HEK293 (cell line): ENCODE results near the gene KSR1.

Experiments
- CTCF ChIA-PET: fragments of 350-600 bp; formaldehyde crosslinking; extraction: SDS; loops from one replicate; lab custom pipeline; 2021; ENCODE audit warnings: antibody characterized with exemption; lab: Yijun Ruan, JAX
- POLR2A ChIA-PET: fragments of 300-600 bp; formaldehyde crosslinking; extraction: SDS; loops from one replicate; lab custom pipeline; 2020; ENCODE audit warnings: antibody characterized with exemption, inconsistent platforms; lab: Yijun Ruan, JAX
- H3K27ac ChIP-seq: fragments of 200-500 bp; sonication (Bioruptor generic); 2 replicates; pipeline ENCODE4 v1.5.1; 2014; ENCODE audit warnings: low read depth, low read length, control low read depth, inconsistent platforms; ENCODE audit errors: extremely low read depth
- H3K36me3 ChIP-seq, 2 experiments: fragments of 200-500 bp in 1 of 2; sonication (Bioruptor generic) in 1 of 2; 1 replicate in 1 of 2; 2 replicates in 1 of 2; pipeline ENCODE4 v1.5.1; 2014 to 2017; ENCODE audit warnings: inconsistent platforms in 2 of 2, low read length in 2 of 2; ENCODE audit not compliant: control insufficient read depth in 2 of 2, insufficient read depth in 1 of 2
- H3K4me1 ChIP-seq: fragments of 200-500 bp; sonication (Bioruptor generic); 2 replicates; pipeline ENCODE4 v1.5.1; 2014; ENCODE audit warnings: mild to moderate bottlenecking, low read length, inconsistent platforms; ENCODE audit not compliant: control insufficient read depth, insufficient read depth
- H3K4me3 ChIP-seq: 2 replicates; pipeline ENCODE4 v1.5.1; 2011; ENCODE audit warnings: low read depth, mild to moderate bottlenecking, control low read depth, low read length, moderate library complexity
- H3K9me3 ChIP-seq: fragments of 200-500 bp; sonication (Bioruptor generic); 2 replicates; pipeline ENCODE4 v1.5.1; 2014; ENCODE audit warnings: low read depth, low read length, inconsistent platforms; ENCODE audit not compliant: control insufficient read depth, insufficient read depth
- FEZF1 ChIP-seq: fragments of 450-650 bp; formaldehyde crosslinking; IDR thresholded peaks from 2 replicates; pipeline ENCODE4 v1.5.1; 2016; ENCODE audit warnings: missing biosample characterization, missing genetic modification characterization
- HOXC10 ChIP-seq: sonication (generic); formaldehyde crosslinking; IDR thresholded peaks from 2 replicates; pipeline ENCODE4 v1.8.1; 2023; ENCODE audit warnings: mild to moderate bottlenecking, missing genetic modification reagents
- MEIS1 ChIP-seq: sonication (generic); formaldehyde crosslinking; IDR thresholded peaks from 2 replicates; pipeline ENCODE4 v1.8.1; 2022; ENCODE audit warnings: missing genetic modification reagents, mild to moderate bottlenecking, borderline replicate concordance
- PRDM1 ChIP-seq: fragments of 450-650 bp; formaldehyde crosslinking; IDR thresholded peaks from 2 replicates; pipeline ENCODE4; 2016; ENCODE audit warnings: missing biosample characterization, missing genetic modification characterization
- REPIN1 ChIP-seq: fragments of 450-650 bp; formaldehyde crosslinking; IDR thresholded peaks from 2 replicates; pipeline ENCODE4 v1.5.1; 2017; ENCODE audit warnings: missing biosample characterization, missing genetic modification characterization, low read depth
- SP7 ChIP-seq: fragments of 450-650 bp; formaldehyde crosslinking; IDR thresholded peaks from 2 replicates; pipeline ENCODE4 v1.5.1; 2016; ENCODE audit warnings: missing biosample characterization, missing genetic modification characterization
- TCF7L2 ChIP-seq: IDR thresholded peaks from 2 replicates; pipeline ENCODE4 v1.6.1; 2011; ENCODE audit warnings: low read depth, mild to moderate bottlenecking, inconsistent platforms, low read length, moderate library complexity, borderline replicate concordance
- YY1 ChIP-seq: fragments of 450-650 bp; formaldehyde crosslinking; IDR thresholded peaks from 2 replicates; pipeline ENCODE4 v1.5.1; 2018; ENCODE audit warnings: missing biosample characterization, missing genetic modification characterization
- ZBTB17 ChIP-seq: fragments of 450-650 bp; formaldehyde crosslinking; IDR thresholded peaks from 2 replicates; pipeline ENCODE4 v1.5.1; 2016; ENCODE audit warnings: missing biosample characterization, missing genetic modification characterization
- ZBTB21 ChIP-seq: fragments of 450-650 bp; formaldehyde crosslinking; IDR thresholded peaks from 2 replicates; pipeline ENCODE4 v1.5.1; 2017; ENCODE audit warnings: missing biosample characterization, missing genetic modification characterization
- ZIC2 ChIP-seq: fragments of 450-650 bp; formaldehyde crosslinking; IDR thresholded peaks from 2 replicates; pipeline ENCODE4 v1.5.1; 2016; ENCODE audit warnings: missing biosample characterization, missing genetic modification characterization
- ZNF114 ChIP-seq: fragments of 450-650 bp; formaldehyde crosslinking; IDR thresholded peaks from 2 replicates; pipeline ENCODE4 v1.5.0; 2017; ENCODE audit warnings: missing biosample characterization, missing genetic modification characterization
- ZNF132 ChIP-seq: fragments of 450-650 bp; formaldehyde crosslinking; IDR thresholded peaks from 2 replicates; pipeline ENCODE4 v1.5.1; 2017; ENCODE audit warnings: missing biosample characterization, missing genetic modification characterization, borderline replicate concordance
- ZNF221 ChIP-seq: fragments of 450-650 bp; formaldehyde crosslinking; IDR thresholded peaks from 2 replicates; pipeline ENCODE4 v1.5.1; 2017; ENCODE audit warnings: missing biosample characterization, missing genetic modification characterization, borderline replicate concordance
- ZNF366 ChIP-seq: fragments of 450-650 bp; formaldehyde crosslinking; conservative IDR thresholded peaks from 2 replicates; pipeline ENCODE4 v1.5.1; 2016; ENCODE audit warnings: missing biosample characterization, missing genetic modification characterization
- ZNF37A ChIP-seq: fragments of 450-650 bp; IDR thresholded peaks from 2 replicates; pipeline ENCODE4 v1.5.1; 2018; ENCODE audit warnings: missing biosample characterization, missing genetic modification characterization
- ZNF394 ChIP-seq: fragments of 450-650 bp; formaldehyde crosslinking; IDR thresholded peaks from 2 replicates; pipeline ENCODE4 v1.5.1; 2016; ENCODE audit warnings: missing biosample characterization, missing genetic modification characterization, mild to moderate bottlenecking, moderate library complexity, borderline replicate concordance
- ZNF433 ChIP-seq: fragments of 450-650 bp; formaldehyde crosslinking; IDR thresholded peaks from 2 replicates; pipeline ENCODE4 v1.5.1; 2016; ENCODE audit warnings: missing biosample characterization, missing genetic modification characterization, low read depth
- ZNF510 ChIP-seq: fragments of 450-650 bp; formaldehyde crosslinking; IDR thresholded peaks from 2 replicates; pipeline ENCODE4 v1.5.1; 2018; ENCODE audit warnings: mild to moderate bottlenecking, missing genetic modification characterization, missing biosample characterization; ENCODE audit not compliant: insufficient replicate concordance
- ZNF548 ChIP-seq: fragments of 450-650 bp; formaldehyde crosslinking; IDR thresholded peaks from 2 replicates; pipeline ENCODE4 v1.5.1; 2016; ENCODE audit warnings: missing biosample characterization, missing genetic modification characterization
- ZNF555 ChIP-seq: fragments of 450-650 bp; formaldehyde crosslinking; conservative IDR thresholded peaks from 2 replicates; pipeline ENCODE4 v1.5.1; 2017; ENCODE audit warnings: missing biosample characterization, mild to moderate bottlenecking, missing genetic modification characterization, inconsistent platforms
- ZNF670 ChIP-seq: fragments of 450-650 bp; formaldehyde crosslinking; IDR thresholded peaks from 2 replicates; pipeline ENCODE4 v1.5.1; 2016; ENCODE audit warnings: missing biosample characterization, missing genetic modification characterization, low read depth
- ZNF707 ChIP-seq: fragments of 450-650 bp; formaldehyde crosslinking; IDR thresholded peaks from 2 replicates; pipeline ENCODE4 v1.5.1; 2016; ENCODE audit warnings: missing biosample characterization, missing genetic modification characterization
- ZNF791 ChIP-seq: fragments of 450-650 bp; formaldehyde crosslinking; IDR thresholded peaks from 2 replicates; pipeline ENCODE4 v1.5.1; 2016; ENCODE audit warnings: missing biosample characterization, missing genetic modification characterization
- ZNF792 ChIP-seq: fragments of 450-650 bp; formaldehyde crosslinking; IDR thresholded peaks from 2 replicates; pipeline ENCODE4 v1.5.1; 2016; ENCODE audit warnings: missing biosample characterization, missing genetic modification characterization
- ZSCAN30 ChIP-seq: fragments of 450-650 bp; IDR thresholded peaks from 2 replicates; pipeline ENCODE4 v1.5.1; 2018; ENCODE audit warnings: missing biosample characterization, mild to moderate bottlenecking, missing genetic modification characterization, moderate library complexity
- TF ChIP-seq, protein P1 (sequence below): fragments of 450-650 bp; formaldehyde crosslinking; IDR thresholded peaks from 2 replicates; pipeline ENCODE4 v1.5.1; 2017; ENCODE audit warnings: missing biosample characterization, missing genetic modification characterization
- TF ChIP-seq, protein P2 (sequence below): fragments of 450-650 bp; formaldehyde crosslinking; optimal IDR thresholded peaks from 2 replicates; pipeline ENCODE3; 2016; ENCODE audit warnings: missing biosample characterization, mild to moderate bottlenecking, missing genetic modification characterization
- TF ChIP-seq, protein P3 (sequence below): fragments of 450-650 bp; formaldehyde crosslinking; IDR thresholded peaks from 2 replicates; pipeline ENCODE4 v1.5.1; 2016; ENCODE audit warnings: missing biosample characterization, missing genetic modification characterization
- TF ChIP-seq, protein P4 (sequence below): fragments of 450-650 bp; formaldehyde crosslinking; IDR thresholded peaks from 2 replicates; pipeline ENCODE4 v1.5.1; 2016; ENCODE audit warnings: missing biosample characterization, missing genetic modification characterization
- TF ChIP-seq, protein P5 (sequence below): fragments of 450-650 bp; formaldehyde crosslinking; IDR thresholded peaks from 2 replicates; pipeline ENCODE4 v1.5.1; 2017; ENCODE audit warnings: missing biosample characterization, missing genetic modification characterization

The KSR1 gene

DNA sequence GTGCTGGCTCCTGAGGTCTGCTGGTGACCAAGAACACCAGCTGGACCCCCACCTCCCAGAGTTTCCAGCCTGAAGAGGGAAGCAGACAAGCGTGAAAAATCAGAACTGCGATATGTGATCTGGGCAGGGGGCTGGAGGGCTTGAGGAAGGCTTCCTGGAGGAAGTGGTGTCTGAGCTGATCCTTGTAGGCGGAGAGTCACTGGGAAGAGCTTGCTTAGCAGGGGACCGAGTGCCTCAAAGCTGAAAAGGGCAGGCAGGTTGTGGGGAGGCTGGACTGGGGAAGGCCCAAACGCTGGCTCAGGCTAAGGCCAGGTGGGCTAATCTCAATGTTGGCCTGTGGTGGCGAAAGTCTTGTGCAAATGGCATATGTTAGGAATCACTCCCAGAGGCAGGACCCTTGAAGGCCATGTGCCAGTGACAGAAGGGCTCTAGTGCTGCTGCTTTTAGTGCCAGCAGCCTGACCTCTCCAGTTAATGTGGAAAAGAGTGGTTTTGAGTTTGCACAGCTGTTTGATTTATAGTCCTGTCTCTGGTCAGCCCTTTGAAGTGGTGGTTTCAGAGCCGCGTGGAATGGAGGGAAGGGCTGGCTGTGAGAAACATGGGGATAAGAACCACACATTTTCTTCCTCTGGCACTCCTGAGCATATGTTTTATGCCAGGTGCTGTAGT, 89.4 kb downstream of the KSR1 start:
- Histone ChIP-seq H3K4me1 (peaks cover 37% of the 10 kb centered on the region), H3K27ac (peak overlapping the region; percentile 60), H3K9me3 (no peaks in the 10 kb centered on the region), H3K4me3 (no peak overlapping the region), H3K36me3 (no peaks in the 10 kb centered on the region)
- CTCF ChIA-PET: interaction anchor here (0.6 to 3.5 kb wide), 15 partner anchors 11 to 1408 kb away, joined by 3 to 33 read pairs (median 4); partner anchors contain the start of gene KSR1
- POLR2A ChIA-PET: interaction anchor here (1.0 to 1.7 kb wide), 3 partner anchors 39 to 90 kb away, joined by 3 to 7 read pairs (median 4); partner anchors contain the start of gene KSR1
- TF ChIP-seq, protein P1, sequence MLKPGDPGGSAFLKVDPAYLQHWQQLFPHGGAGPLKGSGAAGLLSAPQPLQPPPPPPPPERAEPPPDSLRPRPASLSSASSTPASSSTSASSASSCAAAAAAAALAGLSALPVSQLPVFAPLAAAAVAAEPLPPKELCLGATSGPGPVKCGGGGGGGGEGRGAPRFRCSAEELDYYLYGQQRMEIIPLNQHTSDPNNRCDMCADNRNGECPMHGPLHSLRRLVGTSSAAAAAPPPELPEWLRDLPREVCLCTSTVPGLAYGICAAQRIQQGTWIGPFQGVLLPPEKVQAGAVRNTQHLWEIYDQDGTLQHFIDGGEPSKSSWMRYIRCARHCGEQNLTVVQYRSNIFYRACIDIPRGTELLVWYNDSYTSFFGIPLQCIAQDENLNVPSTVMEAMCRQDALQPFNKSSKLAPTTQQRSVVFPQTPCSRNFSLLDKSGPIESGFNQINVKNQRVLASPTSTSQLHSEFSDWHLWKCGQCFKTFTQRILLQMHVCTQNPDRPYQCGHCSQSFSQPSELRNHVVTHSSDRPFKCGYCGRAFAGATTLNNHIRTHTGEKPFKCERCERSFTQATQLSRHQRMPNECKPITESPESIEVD (tag by site-specific recombination): peak; percentile 74
- TF ChIP-seq ZNF114: no peak
- no peak for TF ChIP-seq ZNF707 (tag by site-specific recombination)
- TF ChIP-seq ZSCAN30 (tag by site-specific recombination): 0 out of 2 replicates have a peak, but pooled peaks have one; percentile 35
- no peak for TF ChIP-seq ZNF670 (tag by site-specific recombination)
- TF ChIP-seq ZNF37A (tag by site-specific recombination): no peak
- TF ChIP-seq, protein P2, sequence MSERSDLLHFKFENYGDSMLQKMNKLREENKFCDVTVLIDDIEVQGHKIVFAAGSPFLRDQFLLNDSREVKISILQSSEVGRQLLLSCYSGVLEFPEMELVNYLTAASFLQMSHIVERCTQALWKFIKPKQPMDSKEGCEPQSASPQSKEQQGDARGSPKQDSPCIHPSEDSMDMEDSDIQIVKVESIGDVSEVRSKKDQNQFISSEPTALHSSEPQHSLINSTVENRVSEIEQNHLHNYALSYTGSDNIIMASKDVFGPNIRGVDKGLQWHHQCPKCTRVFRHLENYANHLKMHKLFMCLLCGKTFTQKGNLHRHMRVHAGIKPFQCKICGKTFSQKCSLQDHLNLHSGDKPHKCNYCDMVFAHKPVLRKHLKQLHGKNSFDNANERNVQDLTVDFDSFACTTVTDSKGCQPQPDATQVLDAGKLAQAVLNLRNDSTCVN: no peak
- TF ChIP-seq ZNF792: no peak
- TF ChIP-seq FEZF1 (tag by site-specific recombination): peak; percentile 54
- TF ChIP-seq ZNF366 (tag by site-specific recombination): peak; percentile 65; the same call in 1 of the 2 replicates
- TF ChIP-seq ZIC2 (tag by site-specific recombination): 0 out of 2 replicates have a peak, but pooled peaks have one; percentile 8
- no peak for TF ChIP-seq ZNF791 (tag by site-specific recombination)
- no peak for TF ChIP-seq ZNF132 (tag by site-specific recombination)
- no peak for TF ChIP-seq ZBTB21 (tag by site-specific recombination)
- TF ChIP-seq REPIN1 (tag by site-specific recombination): no peak
- TF ChIP-seq YY1 (tag by site-specific recombination): no peak
- TF ChIP-seq SP7 (tag by site-specific recombination): peak; percentile 89
- TF ChIP-seq, protein P3, sequence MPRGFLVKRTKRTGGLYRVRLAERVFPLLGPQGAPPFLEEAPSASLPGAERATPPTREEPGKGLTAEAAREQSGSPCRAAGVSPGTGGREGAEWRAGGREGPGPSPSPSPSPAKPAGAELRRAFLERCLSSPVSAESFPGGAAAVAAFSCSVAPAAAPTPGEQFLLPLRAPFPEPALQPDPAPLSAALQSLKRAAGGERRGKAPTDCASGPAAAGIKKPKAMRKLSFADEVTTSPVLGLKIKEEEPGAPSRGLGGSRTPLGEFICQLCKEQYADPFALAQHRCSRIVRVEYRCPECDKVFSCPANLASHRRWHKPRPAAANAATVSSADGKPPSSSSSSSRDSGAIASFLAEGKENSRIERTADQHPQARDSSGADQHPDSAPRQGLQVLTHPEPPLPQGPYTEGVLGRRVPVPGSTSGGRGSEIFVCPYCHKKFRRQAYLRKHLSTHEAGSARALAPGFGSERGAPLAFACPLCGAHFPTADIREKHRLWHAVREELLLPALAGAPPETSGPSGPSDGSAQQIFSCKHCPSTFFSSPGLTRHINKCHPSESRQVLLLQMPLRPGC (tag by site-specific recombination): no peak
- TF ChIP-seq TCF7L2: peak; percentile 85
- TF ChIP-seq, protein P4, sequence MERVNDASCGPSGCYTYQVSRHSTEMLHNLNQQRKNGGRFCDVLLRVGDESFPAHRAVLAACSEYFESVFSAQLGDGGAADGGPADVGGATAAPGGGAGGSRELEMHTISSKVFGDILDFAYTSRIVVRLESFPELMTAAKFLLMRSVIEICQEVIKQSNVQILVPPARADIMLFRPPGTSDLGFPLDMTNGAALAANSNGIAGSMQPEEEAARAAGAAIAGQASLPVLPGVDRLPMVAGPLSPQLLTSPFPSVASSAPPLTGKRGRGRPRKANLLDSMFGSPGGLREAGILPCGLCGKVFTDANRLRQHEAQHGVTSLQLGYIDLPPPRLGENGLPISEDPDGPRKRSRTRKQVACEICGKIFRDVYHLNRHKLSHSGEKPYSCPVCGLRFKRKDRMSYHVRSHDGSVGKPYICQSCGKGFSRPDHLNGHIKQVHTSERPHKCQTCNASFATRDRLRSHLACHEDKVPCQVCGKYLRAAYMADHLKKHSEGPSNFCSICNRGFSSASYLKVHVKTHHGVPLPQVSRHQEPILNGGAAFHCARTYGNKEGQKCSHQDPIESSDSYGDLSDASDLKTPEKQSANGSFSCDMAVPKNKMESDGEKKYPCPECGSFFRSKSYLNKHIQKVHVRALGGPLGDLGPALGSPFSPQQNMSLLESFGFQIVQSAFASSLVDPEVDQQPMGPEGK: no peak
- TF ChIP-seq ZBTB17: peak; percentile 23; the same call in 1 of the 2 replicates
- TF ChIP-seq ZNF221 (tag by site-specific recombination): no peak
- TF ChIP-seq ZNF555: no peak
- TF ChIP-seq, protein P5, sequence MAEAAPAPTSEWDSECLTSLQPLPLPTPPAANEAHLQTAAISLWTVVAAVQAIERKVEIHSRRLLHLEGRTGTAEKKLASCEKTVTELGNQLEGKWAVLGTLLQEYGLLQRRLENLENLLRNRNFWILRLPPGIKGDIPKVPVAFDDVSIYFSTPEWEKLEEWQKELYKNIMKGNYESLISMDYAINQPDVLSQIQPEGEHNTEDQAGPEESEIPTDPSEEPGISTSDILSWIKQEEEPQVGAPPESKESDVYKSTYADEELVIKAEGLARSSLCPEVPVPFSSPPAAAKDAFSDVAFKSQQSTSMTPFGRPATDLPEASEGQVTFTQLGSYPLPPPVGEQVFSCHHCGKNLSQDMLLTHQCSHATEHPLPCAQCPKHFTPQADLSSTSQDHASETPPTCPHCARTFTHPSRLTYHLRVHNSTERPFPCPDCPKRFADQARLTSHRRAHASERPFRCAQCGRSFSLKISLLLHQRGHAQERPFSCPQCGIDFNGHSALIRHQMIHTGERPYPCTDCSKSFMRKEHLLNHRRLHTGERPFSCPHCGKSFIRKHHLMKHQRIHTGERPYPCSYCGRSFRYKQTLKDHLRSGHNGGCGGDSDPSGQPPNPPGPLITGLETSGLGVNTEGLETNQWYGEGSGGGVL: no peak
- TF ChIP-seq ZNF394 (tag by site-specific recombination): no peak
- peak; percentile 81 for TF ChIP-seq MEIS1 (CRISPR knock-in tag)
- no peak for TF ChIP-seq HOXC10
- TF ChIP-seq PRDM1 (tag by site-specific recombination): no peak
- TF ChIP-seq ZNF548 (tag by site-specific recombination): no peak
- no peak for TF ChIP-seq ZNF433 (tag by site-specific recombination)
- TF ChIP-seq ZNF510 (tag by site-specific recombination): no peak
